GM19023 (cell line): Measurements from ENCODE around the gene C12orf75.
A peak's percentile ranks its signal among the peaks of the same experiment; 100 is the strongest.

Source experiments
- ATAC-seq: cut with Tn5 transposase; IDR thresholded peaks from one replicate; pipeline ENCODE4 v1.9.1; 2021; ENCODE audit warnings: mild to moderate bottlenecking, moderate library complexity; ENCODE audit not compliant: unreplicated experiment

The C12orf75 gene

DNA sequence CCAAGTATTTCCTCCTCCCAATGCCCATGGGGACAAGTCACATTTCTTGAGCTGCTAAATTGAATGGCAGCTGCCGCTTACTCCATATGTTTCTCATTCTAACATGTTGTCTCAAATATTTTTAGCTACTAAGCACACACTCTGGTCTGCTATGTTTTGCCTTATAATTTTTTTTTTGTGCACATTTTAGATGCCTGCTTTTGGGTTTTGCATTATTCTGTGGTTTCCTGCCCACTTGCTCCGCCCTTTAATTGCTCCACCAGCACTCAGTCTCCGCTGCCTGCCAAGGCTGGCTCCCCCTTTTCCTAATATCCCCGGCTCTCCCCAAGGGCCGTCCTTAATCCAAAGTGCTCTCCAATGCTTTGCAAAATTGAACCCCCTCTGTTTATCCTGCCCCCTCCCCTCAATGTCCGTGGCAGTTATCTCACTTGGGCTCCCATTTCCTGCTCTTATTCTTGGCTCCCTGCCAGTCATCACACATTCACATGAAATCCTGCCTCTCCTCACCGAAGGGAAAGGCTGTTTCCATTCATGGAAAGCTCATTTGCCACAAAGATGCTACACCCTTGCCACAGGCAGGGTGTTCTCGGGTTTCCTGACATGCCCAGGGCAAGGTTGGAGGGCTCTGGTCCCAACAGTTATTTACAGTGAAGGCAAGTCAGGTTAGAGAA, 79.4 kb downstream of the C12orf75 start:
- ATAC-seq = no peak

- ATAC-seq = no peak
Observed at GRCh38 chr12:105413911-105414487, 83.5 kb downstream of the C12orf75 start.

DNA sequence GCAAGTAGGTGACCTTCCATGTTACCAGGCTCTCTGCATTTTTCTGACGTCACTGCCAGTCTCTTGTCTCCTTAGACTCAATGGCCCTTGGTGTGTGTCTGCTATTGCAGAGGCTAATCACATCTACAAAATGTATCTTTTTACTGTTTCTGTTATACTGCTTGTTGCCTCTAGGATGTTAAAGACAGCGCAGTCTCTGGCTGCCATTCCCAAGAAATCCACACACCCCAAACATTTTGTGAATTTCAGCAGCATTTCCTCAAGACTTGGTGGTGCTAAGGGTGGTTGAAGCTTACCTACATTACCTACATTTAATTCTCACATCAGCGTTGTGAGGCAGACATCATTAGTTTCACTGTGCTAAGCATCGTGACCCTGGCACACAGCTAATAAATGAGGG, 87.2 kb downstream of the C12orf75 start:
- no peak for ATAC-seq

GRCh38 chr12:105418229-105418628, 87.7 kb downstream of the C12orf75 start:
- ATAC-seq = no peak

DNA sequence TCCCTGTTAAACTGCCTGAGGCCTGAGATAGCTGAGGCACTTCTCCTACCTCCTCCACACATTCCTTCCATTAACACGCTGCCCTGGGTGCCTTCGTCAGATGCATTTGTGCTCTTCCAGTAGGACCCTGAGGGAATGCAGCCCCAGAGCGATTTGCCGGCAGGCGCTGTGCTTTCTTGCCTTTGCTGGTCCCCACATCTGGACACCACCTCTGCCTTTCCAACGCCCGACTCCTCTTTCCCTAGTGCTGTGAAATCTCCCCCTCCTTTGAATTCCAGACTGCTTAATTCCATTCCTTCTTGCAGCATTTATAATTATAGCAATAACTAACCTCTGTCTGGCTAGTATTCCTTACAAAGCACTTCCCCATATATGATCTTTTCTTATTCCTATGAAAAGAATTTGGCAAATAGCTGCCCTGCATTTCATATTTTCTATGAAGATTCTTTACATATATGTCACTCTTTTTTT, 88.4 kb downstream of the C12orf75 start:
- no peak for ATAC-seq

GRCh38 chr12:105419606-105420005, 89.1 kb downstream of the C12orf75 start:
- no peak for ATAC-seq

DNA sequence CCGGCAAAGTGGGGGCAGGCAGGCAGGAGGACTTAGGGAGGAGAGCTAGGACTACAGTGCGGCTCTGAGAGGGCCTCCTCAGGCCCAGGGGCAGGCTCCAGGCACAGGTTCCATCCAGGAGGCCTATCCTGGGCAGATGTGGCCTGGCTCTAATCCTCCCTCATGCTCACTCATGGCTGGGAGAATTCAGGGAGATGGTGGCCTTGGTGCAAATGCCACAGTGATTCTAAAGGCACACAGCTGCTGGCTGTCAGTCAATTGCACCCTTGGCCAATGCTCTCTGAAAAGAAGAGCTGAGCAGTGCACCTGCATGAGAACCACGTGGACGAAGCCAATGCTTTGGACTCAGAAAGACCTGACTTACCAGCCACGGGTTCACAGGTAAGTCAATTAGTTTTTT, 89.6 kb downstream of the C12orf75 start:
- no peak for ATAC-seq

DNA sequence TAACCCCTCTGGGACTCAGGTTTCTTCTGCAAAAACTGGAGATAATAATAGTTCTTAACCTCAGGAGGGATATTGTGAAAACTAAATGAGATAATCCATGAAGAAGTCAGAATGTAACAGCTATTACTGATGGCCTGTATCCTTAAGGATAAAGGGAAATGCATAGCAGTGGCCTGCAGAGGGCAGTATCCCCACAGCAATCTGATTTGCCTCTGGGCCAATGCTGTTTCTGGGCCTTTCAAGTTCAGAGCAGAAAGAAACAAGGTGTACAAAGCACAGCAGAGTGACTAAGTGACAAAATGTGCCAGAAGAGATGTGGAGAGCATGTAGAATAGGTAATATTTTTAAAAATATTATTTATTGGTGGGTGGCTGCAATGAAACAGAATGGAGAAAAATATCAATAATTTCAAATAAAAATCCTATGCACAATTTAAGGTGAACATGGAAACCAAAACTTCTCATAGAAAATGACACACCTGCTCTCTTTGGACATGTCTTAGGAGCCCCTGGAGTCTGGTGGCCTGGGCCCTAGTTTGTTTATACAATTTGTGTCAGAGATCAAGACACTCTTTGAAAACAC, 90.3 kb downstream of the C12orf75 start:
- peak; percentile 47 for ATAC-seq
